Panc1 (cell line): Measurements from ENCODE around the gene TRIM22. TPM values are rescaled to one million over a fixed set of nuclear protein-coding genes. Genes with fewer than 3 reads are reported as not detected.

Experiments used
- ATAC-seq: fragments of 200-7000 bp; cut with Tn5 transposase; 2 replicates; pipeline ENCODE4 v1.9.1; 2020; ENCODE audit warnings: mild to moderate bottlenecking, moderate library complexity
- BruUV-seq: library from RNA; stranded (reverse); fragments of 400-500 nt; replicated peaks from 2 replicates; lab custom pipeline; 2021; lab: Mats Ljungman, UMichigan
- CTCF ChIA-PET: fragments of 300-600 bp; sonication (Branson Sonifier 250); formaldehyde crosslinking; loops from one replicate; lab custom pipeline; 2022; ENCODE audit warnings: antibody characterized with exemption; lab: Charles Lee
- POLR2A ChIA-PET: fragments of 300-600 bp; sonication (Branson Sonifier 250); formaldehyde crosslinking; loops from one replicate; lab custom pipeline; 2022; ENCODE audit warnings: antibody characterized with exemption; lab: Charles Lee
- DNase-seq: peaks from one replicate; pipeline ENCODE4 v3.0.0-alpha.2; 2010; ENCODE audit warnings: low read depth, low spot score
- H3K27ac ChIP-seq: 2 replicates; pipeline ENCODE4 v1.5.1; 2011; ENCODE audit warnings: mild to moderate bottlenecking, low read length, inconsistent platforms
- H3K27me3 ChIP-seq: fragments of 200-500 bp; sonication (Bioruptor generic); 2 replicates; pipeline ENCODE4 v1.6.0; 2014; ENCODE audit warnings: low read length, inconsistent platforms; ENCODE audit not compliant: control insufficient read depth, insufficient read depth
- H3K36me3 ChIP-seq: fragments of 200-500 bp; sonication (Bioruptor generic); 2 replicates; pipeline ENCODE4 v1.5.1; 2014; ENCODE audit warnings: inconsistent platforms, mild to moderate bottlenecking, low read length, moderate library complexity; ENCODE audit not compliant: control insufficient read depth, insufficient read depth
- H3K4me1 ChIP-seq: 2 replicates; pipeline ENCODE4 v1.5.1; 2011; ENCODE audit warnings: inconsistent platforms, mild to moderate bottlenecking, low read length, moderate library complexity; ENCODE audit not compliant: control insufficient read depth, insufficient read depth
- H3K4me3 ChIP-seq, 2 experiments: 2 replicates each; pipeline ENCODE4 v1.5.1; 2011 to 2012; ENCODE audit warnings: low read depth in 2 of 2, low read length in 2 of 2, mild to moderate bottlenecking in 2 of 2, inconsistent platforms in 1 of 2, moderate library complexity in 1 of 2
- H3K9me3 ChIP-seq: fragments of 200-500 bp; sonication (Bioruptor generic); 2 replicates; pipeline ENCODE4 v1.5.1; 2014; ENCODE audit warnings: low read depth, mild to moderate bottlenecking, inconsistent platforms, low read length, moderate library complexity; ENCODE audit not compliant: control insufficient read depth, insufficient read depth
- POLR2AphosphoS5 ChIP-seq: IDR thresholded peaks from 2 replicates; pipeline ENCODE4 v1.6.1; 2012; ENCODE audit warnings: mild to moderate bottlenecking, low read depth, low read length, moderate library complexity
- SIN3A ChIP-seq: IDR thresholded peaks from 2 replicates; pipeline ENCODE4 v1.6.1; 2012; ENCODE audit warnings: low read depth, mild to moderate bottlenecking, low read length, moderate library complexity, borderline replicate concordance; ENCODE audit not compliant: insufficient read depth
- TCF7L2 ChIP-seq: IDR thresholded peaks from 2 replicates; pipeline ENCODE4 v1.6.1; 2011; ENCODE audit warnings: mild to moderate bottlenecking, low read depth, low read length, inconsistent platforms
- in situ Hi-C: cut with HindIII; loops from 2 replicates; pipeline ENCODE4 v1.10.0; 2016; ENCODE audit warnings: low sequenced_read_pairs, low pct_unique_long_range_greater_than_20kb
- intact Hi-C: fragments of 100-400 bp; cut with micrococcal nuclease; formaldehyde crosslinking; loops from one replicate; pipeline ENCODE4 v1.10.0; 2022; ENCODE audit not compliant: unreplicated experiment
- total RNA-seq: library from RNA; stranded (reverse); gene quantifications from one replicate; pipeline ENCODE4 v1.2.1, GENCODE V29; 2021; ENCODE audit not compliant: unreplicated experiment
- TF ChIP-seq, protein P1 (sequence below): fragments of 450-650 bp; IDR thresholded peaks from 2 replicates; pipeline ENCODE4 v1.5.1; 2017; ENCODE audit warnings: mild to moderate bottlenecking
- TF ChIP-seq, protein P2 (sequence below), 2 experiments: IDR thresholded peaks; 2 replicates each; pipeline ENCODE4 v1.6.1; 2011 to 2012; ENCODE audit warnings: low read depth in 2 of 2, control low read depth in 1 of 2, low read length in 1 of 2, mild to moderate bottlenecking in 1 of 2, moderate library complexity in 1 of 2; ENCODE audit not compliant: insufficient read depth in 1 of 2

TRIM22 gene
- total RNA-seq, 1 experiment from 2014 or later: 1.4 TPM

DNA sequence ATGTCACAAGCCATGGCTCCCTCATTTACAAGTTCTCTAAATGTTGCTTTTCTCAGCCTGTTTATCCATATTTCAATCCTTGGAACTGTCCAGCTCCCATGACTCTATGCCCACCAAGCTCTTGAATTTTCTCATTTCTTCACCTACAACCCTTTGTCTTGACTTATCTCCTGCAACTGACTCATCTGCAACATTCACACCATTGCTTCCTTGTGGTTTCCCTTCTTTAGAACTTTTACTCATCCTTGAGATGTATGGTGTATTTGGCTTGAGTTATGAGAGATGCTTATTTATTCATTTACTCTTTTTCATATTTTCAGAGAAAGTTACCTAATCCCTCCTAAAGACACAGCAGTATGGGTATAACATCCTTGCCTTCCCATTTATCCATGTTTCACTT is 46.0 kb upstream of the TRIM22 start:
- ChIA-PET POLR2A (no interaction called here), CTCF (interaction anchor here (0.6 kb wide), 1 partner anchor 1006 kb away, joined by 3 read pairs; the partner anchor contains the start of gene OR51D1)
- Histone ChIP-seq H3K9me3 (no peaks in the 10 kb centered on the region), H3K36me3 (no peaks in the 10 kb centered on the region), H3K4me1 (no peaks in the 10 kb centered on the region), H3K4me3 (no peak overlapping the region), H3K27me3 (no peaks in the 10 kb centered on the region), H3K27ac (no peak overlapping the region)
- no peak for DNase-seq
- intact Hi-C loops (no loop called here), in situ Hi-C loops (no loop called here)
- no peak for ATAC-seq
- TF ChIP-seq, protein P1, sequence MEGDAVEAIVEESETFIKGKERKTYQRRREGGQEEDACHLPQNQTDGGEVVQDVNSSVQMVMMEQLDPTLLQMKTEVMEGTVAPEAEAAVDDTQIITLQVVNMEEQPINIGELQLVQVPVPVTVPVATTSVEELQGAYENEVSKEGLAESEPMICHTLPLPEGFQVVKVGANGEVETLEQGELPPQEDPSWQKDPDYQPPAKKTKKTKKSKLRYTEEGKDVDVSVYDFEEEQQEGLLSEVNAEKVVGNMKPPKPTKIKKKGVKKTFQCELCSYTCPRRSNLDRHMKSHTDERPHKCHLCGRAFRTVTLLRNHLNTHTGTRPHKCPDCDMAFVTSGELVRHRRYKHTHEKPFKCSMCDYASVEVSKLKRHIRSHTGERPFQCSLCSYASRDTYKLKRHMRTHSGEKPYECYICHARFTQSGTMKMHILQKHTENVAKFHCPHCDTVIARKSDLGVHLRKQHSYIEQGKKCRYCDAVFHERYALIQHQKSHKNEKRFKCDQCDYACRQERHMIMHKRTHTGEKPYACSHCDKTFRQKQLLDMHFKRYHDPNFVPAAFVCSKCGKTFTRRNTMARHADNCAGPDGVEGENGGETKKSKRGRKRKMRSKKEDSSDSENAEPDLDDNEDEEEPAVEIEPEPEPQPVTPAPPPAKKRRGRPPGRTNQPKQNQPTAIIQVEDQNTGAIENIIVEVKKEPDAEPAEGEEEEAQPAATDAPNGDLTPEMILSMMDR: no peak
- TF ChIP-seq, protein P2, sequence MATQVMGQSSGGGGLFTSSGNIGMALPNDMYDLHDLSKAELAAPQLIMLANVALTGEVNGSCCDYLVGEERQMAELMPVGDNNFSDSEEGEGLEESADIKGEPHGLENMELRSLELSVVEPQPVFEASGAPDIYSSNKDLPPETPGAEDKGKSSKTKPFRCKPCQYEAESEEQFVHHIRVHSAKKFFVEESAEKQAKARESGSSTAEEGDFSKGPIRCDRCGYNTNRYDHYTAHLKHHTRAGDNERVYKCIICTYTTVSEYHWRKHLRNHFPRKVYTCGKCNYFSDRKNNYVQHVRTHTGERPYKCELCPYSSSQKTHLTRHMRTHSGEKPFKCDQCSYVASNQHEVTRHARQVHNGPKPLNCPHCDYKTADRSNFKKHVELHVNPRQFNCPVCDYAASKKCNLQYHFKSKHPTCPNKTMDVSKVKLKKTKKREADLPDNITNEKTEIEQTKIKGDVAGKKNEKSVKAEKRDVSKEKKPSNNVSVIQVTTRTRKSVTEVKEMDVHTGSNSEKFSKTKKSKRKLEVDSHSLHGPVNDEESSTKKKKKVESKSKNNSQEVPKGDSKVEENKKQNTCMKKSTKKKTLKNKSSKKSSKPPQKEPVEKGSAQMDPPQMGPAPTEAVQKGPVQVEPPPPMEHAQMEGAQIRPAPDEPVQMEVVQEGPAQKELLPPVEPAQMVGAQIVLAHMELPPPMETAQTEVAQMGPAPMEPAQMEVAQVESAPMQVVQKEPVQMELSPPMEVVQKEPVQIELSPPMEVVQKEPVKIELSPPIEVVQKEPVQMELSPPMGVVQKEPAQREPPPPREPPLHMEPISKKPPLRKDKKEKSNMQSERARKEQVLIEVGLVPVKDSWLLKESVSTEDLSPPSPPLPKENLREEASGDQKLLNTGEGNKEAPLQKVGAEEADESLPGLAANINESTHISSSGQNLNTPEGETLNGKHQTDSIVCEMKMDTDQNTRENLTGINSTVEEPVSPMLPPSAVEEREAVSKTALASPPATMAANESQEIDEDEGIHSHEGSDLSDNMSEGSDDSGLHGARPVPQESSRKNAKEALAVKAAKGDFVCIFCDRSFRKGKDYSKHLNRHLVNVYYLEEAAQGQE (IDR thresholded peaks at IDR 0.05; ENCODE audit: insufficient read depth in 1 of 2, low read depth in 2 of 2, low read length in 1 of 2): no peak
- TF ChIP-seq TCF7L2: no peak
- TF ChIP-seq SIN3A: no peak
- no peak for TF ChIP-seq POLR2AphosphoS5
- BruUV-seq: no TSS peak

DNA sequence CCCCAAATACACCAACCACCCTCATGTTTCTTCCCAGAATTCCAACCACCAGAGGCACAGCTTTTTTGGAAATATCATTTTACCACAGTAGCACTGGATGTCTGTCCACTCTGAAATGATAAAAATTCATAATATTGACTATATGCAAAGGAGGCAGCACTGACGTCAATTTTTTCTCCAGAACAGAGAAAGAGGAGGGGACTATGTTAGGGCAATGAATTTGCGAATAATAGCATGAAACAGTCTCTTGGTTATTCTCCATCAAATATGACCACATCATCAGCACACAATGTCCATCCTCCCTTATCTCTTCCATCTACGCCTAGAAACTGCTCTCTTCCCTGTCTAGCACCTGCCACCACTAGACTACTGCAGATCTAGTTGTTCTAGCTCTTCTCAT is 43.5 kb upstream of the TRIM22 start:
- Histone ChIP-seq H3K27ac (no peak overlapping the region), H3K27me3 (no peaks in the 10 kb centered on the region), H3K9me3 (no peaks in the 10 kb centered on the region), H3K4me1 (no peaks in the 10 kb centered on the region), H3K4me3 (no peak overlapping the region), H3K36me3 (no peaks in the 10 kb centered on the region)
- intact Hi-C loops: no loop called here
- POLR2A ChIA-PET: interaction anchor here (0.6 kb wide), 1 partner anchor 11 kb away, joined by 4 read pairs; no protein-coding TSS in a partner anchor
- CTCF ChIA-PET: no interaction called here
- BruUV-seq: no TSS peak
- TF ChIP-seq, protein P1: no peak
- TF ChIP-seq SIN3A: no peak
- TF ChIP-seq, protein P2 (IDR thresholded peaks at IDR 0.05; ENCODE audit: insufficient read depth in 1 of 2, low read depth in 2 of 2, low read length in 1 of 2): no peak
- TF ChIP-seq TCF7L2: no peak
- TF ChIP-seq POLR2AphosphoS5: no peak
- ATAC-seq: no peak
- DNase-seq: no peak
- in situ Hi-C loops: no loop called here
